GM12801 (cell line): Measurements from ENCODE around the gene RAD51B.

Experiments
- TF ChIP-seq, protein P1 (sequence below): IDR thresholded peaks from one replicate; pipeline ENCODE4 v1.5.1; 2011; ENCODE audit warnings: control low read depth; ENCODE audit not compliant: insufficient read length; ENCODE audit errors: extremely low read depth

Gene RAD51B

DNA sequence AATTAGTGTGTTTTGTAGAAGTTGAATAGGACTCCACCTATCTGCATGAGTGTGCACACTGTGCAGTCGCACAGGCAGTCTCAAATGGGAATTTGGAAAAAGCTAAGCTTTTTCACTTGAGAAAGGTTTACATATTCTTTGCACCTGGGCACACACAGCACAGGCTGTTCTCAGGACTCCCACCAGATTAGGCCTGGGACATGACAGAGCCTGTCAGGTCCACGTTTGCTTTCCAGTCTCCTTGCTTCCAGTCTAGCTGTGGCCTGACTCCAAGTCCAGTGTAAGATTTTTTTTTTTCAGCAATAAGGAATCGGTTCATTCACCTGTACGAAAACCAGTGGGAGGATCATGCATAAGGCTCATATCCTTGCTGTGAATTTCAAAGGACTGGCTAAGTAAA, 792.0 kb downstream of the RAD51B start:
- TF ChIP-seq, protein P1, sequence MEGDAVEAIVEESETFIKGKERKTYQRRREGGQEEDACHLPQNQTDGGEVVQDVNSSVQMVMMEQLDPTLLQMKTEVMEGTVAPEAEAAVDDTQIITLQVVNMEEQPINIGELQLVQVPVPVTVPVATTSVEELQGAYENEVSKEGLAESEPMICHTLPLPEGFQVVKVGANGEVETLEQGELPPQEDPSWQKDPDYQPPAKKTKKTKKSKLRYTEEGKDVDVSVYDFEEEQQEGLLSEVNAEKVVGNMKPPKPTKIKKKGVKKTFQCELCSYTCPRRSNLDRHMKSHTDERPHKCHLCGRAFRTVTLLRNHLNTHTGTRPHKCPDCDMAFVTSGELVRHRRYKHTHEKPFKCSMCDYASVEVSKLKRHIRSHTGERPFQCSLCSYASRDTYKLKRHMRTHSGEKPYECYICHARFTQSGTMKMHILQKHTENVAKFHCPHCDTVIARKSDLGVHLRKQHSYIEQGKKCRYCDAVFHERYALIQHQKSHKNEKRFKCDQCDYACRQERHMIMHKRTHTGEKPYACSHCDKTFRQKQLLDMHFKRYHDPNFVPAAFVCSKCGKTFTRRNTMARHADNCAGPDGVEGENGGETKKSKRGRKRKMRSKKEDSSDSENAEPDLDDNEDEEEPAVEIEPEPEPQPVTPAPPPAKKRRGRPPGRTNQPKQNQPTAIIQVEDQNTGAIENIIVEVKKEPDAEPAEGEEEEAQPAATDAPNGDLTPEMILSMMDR: no peak

DNA sequence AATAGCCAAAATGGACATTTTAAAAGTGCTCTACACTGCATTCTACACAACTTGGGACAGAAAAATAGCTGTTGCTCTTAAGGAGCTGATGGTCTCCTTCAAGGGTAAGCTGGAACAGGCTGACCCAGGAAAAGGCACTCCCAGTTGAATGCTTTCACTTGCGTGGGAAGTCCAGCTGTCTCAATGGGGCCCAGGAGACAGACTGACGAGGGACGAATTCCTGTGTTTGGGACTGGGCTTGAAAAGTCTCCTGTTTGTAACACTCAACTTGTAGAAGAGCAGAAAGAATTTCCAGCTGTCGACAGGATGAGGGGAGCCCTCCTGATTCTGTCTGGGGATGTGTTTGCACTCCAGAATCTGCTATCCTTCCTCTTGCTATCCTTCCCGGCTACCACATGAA, 792.5 kb downstream of the RAD51B start:
- TF ChIP-seq, protein P1: no peak

DNA sequence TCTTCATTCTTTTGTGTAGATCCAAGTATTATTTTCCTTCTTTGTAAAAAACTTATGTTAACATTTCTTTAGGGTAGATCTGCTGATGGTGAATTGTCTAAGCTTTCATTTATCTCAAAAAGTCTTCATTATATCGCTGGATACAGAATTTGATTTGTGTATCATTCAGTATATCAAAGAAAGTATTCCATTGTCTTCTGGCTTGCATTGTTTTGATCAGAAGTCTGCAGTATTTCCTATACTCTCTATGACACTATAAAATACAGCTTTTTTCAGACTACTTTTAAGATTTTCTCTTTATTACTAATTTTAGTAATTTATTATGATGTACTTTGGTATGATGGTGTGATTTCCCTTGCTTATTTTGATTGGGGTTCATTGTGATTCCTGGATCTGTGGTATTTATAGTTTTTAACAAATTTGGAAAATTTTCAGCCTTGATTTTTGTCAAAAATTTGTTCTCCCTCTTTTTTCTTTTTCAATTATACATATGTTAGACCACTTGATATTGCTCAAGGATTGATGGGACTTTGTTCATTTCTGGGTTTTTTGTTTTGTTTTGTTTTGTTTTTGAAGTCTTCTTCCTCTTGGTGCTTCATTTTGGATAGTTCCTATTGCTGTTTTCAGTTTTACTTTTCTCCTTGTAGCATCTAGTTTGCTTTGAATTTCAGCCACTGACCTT, 796.8 kb downstream of the RAD51B start:
- TF ChIP-seq, protein P1: no peak

DNA sequence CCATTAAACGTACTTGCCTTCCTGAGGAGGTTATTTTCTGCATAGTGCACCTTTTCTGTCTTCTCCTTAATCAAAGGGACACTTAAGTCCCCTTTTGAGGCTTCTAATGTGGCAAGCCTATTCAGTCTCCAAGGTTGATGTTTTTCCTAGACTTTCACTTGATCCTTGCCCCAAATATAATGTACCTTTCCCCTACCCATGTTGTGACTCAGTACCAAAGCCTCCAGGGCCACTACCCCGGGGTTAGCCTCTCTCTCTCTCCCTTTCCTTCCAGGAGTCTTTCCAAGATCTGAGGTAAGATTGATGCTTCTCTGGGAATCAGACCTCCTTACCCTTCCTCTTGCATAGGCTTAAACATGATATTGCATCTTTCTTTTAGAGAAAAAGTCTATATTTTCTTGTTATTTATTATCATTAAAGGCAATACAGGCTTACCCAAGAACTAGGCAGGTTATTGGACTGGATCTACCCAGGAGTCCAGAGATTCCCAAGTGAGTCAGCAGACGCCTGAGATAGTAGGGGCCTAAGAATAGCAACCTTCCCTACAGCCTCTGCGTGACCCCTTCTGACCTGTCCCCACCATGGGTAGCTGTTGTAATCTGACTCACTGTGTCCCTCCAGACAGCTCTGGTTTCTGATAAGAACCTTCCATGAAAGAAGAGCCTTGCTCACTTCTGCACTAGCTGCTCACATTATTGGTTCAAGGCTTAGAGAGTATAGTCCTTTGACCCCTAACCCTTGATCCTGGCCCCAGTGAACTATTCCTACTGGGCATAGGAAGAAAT, 800.4 kb downstream of the RAD51B start:
- TF ChIP-seq, protein P1: no peak

DNA sequence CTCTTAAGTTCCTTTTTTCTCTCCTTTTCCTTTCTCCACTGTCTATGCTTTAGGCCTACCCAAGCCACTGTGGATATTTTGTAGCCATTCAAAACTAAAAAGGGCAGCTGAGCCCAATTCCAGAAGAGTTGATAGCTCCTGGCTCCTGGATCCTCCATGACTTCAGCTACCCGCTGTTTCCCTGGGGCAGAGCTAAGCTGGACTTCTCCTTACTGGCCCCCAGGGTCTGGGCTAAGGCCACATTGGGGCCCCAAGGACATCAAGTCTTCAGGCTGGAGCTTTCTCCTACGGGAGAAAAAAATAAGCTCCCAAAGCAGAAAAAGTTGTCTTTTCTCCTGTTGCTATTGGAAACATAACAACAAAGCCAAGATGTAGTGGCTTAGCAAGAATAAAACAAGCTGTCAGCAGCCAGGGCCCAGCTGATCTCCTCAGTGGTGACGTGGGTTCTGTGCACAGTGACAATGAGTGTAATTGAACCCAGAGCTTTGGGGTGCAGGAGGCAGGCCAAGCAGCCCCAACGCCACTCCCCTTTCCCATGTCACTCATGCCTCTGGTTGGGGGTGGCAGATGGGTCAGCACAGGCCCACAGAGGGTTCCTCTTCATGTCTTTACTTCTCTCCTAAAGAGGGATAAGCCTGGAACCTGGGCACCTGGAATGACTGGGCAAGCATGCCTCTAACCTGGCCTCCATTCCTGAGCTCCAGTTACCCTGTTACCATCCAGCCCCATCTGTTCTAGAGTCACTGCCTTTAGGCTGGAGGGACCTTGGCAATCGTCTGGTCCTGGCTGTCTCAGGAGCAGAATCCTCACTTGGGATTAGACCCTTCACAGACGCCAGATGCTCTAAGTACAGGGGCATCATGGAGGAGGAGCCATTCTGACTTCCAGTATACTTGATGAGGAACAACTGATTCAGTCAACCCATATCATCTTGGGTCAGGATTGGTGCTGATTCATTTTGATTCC, 802.1 kb downstream of the RAD51B start:
- TF ChIP-seq, protein P1: no peak

DNA sequence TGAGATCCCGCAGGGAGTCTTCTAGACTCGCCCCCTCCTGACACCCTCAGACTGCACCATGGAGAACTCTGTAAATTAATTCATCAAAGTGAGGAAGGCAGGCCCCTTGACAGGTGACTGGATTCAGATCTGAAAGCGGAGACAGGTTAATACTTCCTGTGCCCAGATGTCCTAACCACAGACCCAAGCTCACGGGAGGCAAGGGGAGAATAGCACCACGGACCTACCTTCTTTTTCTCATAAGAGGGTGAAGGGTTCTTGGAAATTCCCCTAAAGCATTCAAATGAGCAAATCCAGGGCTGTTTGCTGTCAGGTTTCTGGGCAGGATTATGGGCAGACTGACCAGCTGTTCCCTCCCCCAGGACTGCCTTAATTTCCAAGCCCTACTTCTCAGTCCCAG, 803.3 kb downstream of the RAD51B start:
- TF ChIP-seq, protein P1: no peak

DNA sequence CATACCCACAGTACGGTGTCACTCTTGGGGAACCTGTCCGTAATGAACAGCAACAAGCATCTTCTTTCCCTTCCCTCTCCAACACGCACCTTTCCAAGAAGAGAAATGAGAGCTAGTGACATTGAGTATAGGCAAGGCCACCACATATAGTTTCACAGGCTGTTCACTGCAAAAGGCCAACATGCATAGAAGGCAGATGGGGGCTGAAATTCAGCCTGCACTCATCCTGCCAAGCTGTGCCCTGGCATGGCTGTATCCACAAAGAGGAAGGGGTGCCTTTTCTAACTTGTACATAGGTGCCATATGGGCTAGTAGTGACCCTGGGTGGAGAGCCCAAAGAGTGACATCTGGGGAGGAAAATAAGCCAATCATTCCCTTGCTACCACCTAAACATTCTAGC, 803.7 kb downstream of the RAD51B start:
- TF ChIP-seq, protein P1: no peak
